Testis (tissue), 2 donors: ENCODE data around the gene ITGA4.

Experiments used
- CTCF ChIP-seq, 3 experiments: fragments of 450-650 bp in 2 of 3; fragments of 200-600 bp in 1 of 3; sonication (generic) in 1 of 3; IDR thresholded peaks; one replicate each; pipeline ENCODE4 v1.5.1; 2016 to 2019; ENCODE audit warnings: antibody characterized with exemption in 3 of 3, mild to moderate bottlenecking in 2 of 3, moderate library complexity in 1 of 3
- POLR2A ChIP-seq: fragments of 450-650 bp; IDR thresholded peaks from one replicate; pipeline ENCODE4 v1.6.1; 2017; ENCODE audit warnings: antibody characterized with exemption, mild to moderate bottlenecking, moderate library complexity

GRCh38 chr2:181471226-181471625 is 14.0 kb downstream of the ITGA4 start:
- no peak for TF ChIP-seq CTCF (IDR thresholded peaks at IDR 0.05)
- no peak for TF ChIP-seq POLR2A
